ENCODE results near the gene SH2B2.

The SH2B2 gene

DNA sequence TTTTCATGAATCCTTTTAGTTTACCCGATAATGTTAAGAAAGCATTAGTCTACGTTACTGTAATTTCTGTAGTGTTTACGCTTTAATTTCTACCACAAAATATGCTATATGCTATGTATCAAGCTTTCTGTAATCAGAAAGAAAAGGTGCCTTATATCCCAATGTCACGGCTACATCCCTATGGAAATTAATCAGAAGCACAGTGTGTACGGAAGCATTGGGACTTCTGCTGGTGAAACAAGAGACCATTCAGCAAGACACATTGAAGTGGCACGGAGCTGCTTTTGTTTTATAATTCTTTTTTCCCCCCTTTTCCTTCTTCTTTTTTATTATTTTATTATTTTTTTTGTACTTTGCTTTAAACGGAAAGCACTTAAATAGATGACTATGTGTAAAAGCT lies 31.2 kb upstream of the SH2B2 start:
- Histone ChIP-seq H3K4me1 (ENCODE audit: control insufficient read depth, insufficient read depth, low read length) (no peaks in the 10 kb centered on the region), H3K36me3 (ENCODE audit: control insufficient read depth, insufficient read depth, low read length) (no peaks in the 10 kb centered on the region), H3K27ac (ENCODE audit: low read depth, low read length) (no peak overlapping the region), H3K9ac (ENCODE audit: low read length) (no peak overlapping the region), H3K4me3 (ENCODE audit: low read length) (no peak overlapping the region), H3K27me3 (ENCODE audit: control insufficient read depth, insufficient read depth, low read length) (no peaks in the 10 kb centered on the region)

DNA sequence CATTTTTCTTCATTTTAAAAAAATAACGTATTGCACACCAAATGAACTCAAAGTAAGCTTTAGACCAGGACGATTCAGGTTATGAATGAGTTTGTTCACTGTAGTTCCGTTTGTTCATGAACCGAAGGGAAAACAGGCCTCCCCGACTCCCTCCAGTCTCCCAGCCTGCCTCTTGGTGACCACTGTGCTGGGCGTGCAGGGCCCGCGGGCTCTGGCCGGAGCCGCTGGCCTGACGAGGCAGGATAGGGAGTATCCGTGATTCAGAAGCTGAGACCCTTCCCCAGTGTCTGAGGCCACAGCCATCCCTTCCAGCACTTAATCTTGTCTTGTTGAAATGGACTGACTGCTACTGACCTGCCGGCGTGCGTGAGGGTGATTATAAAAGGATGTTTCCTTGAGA lies 30.8 kb upstream of the SH2B2 start:
- no peak overlapping the region for H3K9ac ChIP-seq (ENCODE audit: low read length)
- no peaks in the 10 kb centered on the region for H3K4me1 ChIP-seq (ENCODE audit: control insufficient read depth, insufficient read depth, low read length)
- no peak overlapping the region for H3K4me3 ChIP-seq (ENCODE audit: low read length)
- no peaks in the 10 kb centered on the region for H3K27me3 ChIP-seq (ENCODE audit: control insufficient read depth, insufficient read depth, low read length)
- no peaks in the 10 kb centered on the region for H3K36me3 ChIP-seq (ENCODE audit: control insufficient read depth, insufficient read depth, low read length)
- no peak overlapping the region for H3K27ac ChIP-seq (ENCODE audit: low read depth, low read length)

DNA sequence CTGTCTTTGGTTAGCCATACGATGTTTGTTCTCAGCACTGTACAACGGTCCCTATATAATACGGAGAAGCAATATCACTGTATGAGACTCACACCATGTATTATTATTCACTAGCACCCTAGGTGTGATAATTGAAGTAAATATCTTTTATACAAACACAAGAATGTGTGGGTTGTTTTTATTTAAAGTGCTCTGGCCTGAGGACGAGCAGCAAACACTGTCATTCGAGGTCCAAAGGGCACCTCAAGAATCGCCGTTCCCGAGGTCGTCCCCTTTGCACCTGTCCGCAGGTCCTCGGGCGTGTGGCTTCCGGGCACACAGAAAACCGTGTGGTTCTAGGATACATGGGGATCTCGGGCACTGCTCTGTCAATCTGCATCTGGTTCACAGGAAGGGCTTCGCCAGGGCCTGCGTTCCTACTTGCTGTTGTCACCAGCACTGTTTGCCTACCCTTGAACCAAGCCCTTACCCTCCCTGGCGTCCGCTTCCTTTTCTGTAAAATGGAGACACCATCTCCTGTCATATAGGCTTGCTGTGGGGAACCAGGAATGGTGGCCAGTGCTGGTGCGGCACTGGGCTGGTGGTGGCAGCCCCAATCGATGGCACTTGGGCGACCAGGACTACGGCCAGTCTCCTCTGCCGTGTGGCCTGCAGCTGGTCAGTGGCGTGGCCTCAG lies 28.5 kb upstream of the SH2B2 start:
- H3K27ac ChIP-seq (ENCODE audit: low read depth, low read length): no peak overlapping the region
- no peak overlapping the region for H3K4me3 ChIP-seq (ENCODE audit: low read length)
- no peaks in the 10 kb centered on the region for H3K36me3 ChIP-seq (ENCODE audit: control insufficient read depth, insufficient read depth, low read length)
- no peaks in the 10 kb centered on the region for H3K4me1 ChIP-seq (ENCODE audit: control insufficient read depth, insufficient read depth, low read length)
- H3K27me3 ChIP-seq (ENCODE audit: control insufficient read depth, insufficient read depth, low read length): no peaks in the 10 kb centered on the region
- no peak overlapping the region for H3K9ac ChIP-seq (ENCODE audit: low read length)

- H3K36me3 ChIP-seq (ENCODE audit: control insufficient read depth, insufficient read depth, low read length): no peaks in the 10 kb centered on the region
- no peaks in the 10 kb centered on the region for H3K27me3 ChIP-seq (ENCODE audit: control insufficient read depth, insufficient read depth, low read length)
- no peaks in the 10 kb centered on the region for H3K4me1 ChIP-seq (ENCODE audit: control insufficient read depth, insufficient read depth, low read length)
- H3K9ac ChIP-seq (ENCODE audit: low read length): no peak overlapping the region
- no peak overlapping the region for H3K27ac ChIP-seq (ENCODE audit: low read depth, low read length)
- no peak overlapping the region for H3K4me3 ChIP-seq (ENCODE audit: low read length)
Measured at GRCh38 chr7:102258749-102259107, 27.9 kb upstream of the SH2B2 start.

- no peaks in the 10 kb centered on the region for H3K36me3 ChIP-seq (ENCODE audit: control insufficient read depth, insufficient read depth, low read length)
- no peak overlapping the region for H3K4me3 ChIP-seq (ENCODE audit: low read length)
- no peaks in the 10 kb centered on the region for H3K27me3 ChIP-seq (ENCODE audit: control insufficient read depth, insufficient read depth, low read length)
- H3K27ac ChIP-seq (ENCODE audit: low read depth, low read length): no peak overlapping the region
- H3K4me1 ChIP-seq (ENCODE audit: control insufficient read depth, insufficient read depth, low read length): no peaks in the 10 kb centered on the region
- no peak overlapping the region for H3K9ac ChIP-seq (ENCODE audit: low read length)
Measured at GRCh38 chr7:102260856-102261255, 25.8 kb upstream of the SH2B2 start.

GRCh38 chr7:102261451-102261850 lies 25.2 kb upstream of the SH2B2 start:
- no peaks in the 10 kb centered on the region for H3K4me1 ChIP-seq (ENCODE audit: control insufficient read depth, insufficient read depth, low read length)
- H3K4me3 ChIP-seq (ENCODE audit: low read length): no peak overlapping the region
- H3K9ac ChIP-seq (ENCODE audit: low read length): no peak overlapping the region
- H3K27ac ChIP-seq (ENCODE audit: low read depth, low read length): no peak overlapping the region
- no peaks in the 10 kb centered on the region for H3K27me3 ChIP-seq (ENCODE audit: control insufficient read depth, insufficient read depth, low read length)
- no peaks in the 10 kb centered on the region for H3K36me3 ChIP-seq (ENCODE audit: control insufficient read depth, insufficient read depth, low read length)

DNA sequence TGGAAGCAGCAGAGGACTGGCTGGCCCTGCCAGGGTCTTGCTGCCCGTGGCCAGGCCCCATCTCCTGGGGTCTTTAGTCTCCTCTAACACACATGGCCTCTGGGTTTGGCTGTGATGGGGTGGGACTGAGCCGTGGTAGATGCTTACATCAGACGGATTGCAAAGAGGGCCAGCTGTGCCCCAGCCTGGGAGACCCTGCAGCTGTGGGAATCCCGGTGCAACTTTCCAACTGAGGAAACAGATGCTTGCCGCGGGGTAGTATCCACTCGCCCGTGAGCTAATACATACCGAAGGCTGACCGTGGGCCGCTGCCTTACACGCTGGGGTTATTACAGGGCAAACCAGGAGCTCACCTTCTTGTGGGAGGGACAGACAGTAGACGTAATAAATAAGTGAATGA lies 24.1 kb upstream of the SH2B2 start:
- no peaks in the 10 kb centered on the region for H3K4me1 ChIP-seq (ENCODE audit: control insufficient read depth, insufficient read depth, low read length)
- no peaks in the 10 kb centered on the region for H3K36me3 ChIP-seq (ENCODE audit: control insufficient read depth, insufficient read depth, low read length)
- no peak overlapping the region for H3K9ac ChIP-seq (ENCODE audit: low read length)
- H3K27ac ChIP-seq (ENCODE audit: low read depth, low read length): no peak overlapping the region
- H3K27me3 ChIP-seq (ENCODE audit: control insufficient read depth, insufficient read depth, low read length): no peaks in the 10 kb centered on the region
- H3K4me3 ChIP-seq (ENCODE audit: low read length): no peak overlapping the region

GRCh38 chr7:102264367-102264891 lies 22.2 kb upstream of the SH2B2 start:
- no peak overlapping the region for H3K4me3 ChIP-seq (ENCODE audit: low read length)
- H3K36me3 ChIP-seq (ENCODE audit: control insufficient read depth, insufficient read depth, low read length): no peaks in the 10 kb centered on the region
- no peaks in the 10 kb centered on the region for H3K4me1 ChIP-seq (ENCODE audit: control insufficient read depth, insufficient read depth, low read length)
- H3K27me3 ChIP-seq (ENCODE audit: control insufficient read depth, insufficient read depth, low read length): no peaks in the 10 kb centered on the region
- H3K27ac ChIP-seq (ENCODE audit: low read depth, low read length): no peak overlapping the region
- H3K9ac ChIP-seq (ENCODE audit: low read length): no peak overlapping the region

DNA sequence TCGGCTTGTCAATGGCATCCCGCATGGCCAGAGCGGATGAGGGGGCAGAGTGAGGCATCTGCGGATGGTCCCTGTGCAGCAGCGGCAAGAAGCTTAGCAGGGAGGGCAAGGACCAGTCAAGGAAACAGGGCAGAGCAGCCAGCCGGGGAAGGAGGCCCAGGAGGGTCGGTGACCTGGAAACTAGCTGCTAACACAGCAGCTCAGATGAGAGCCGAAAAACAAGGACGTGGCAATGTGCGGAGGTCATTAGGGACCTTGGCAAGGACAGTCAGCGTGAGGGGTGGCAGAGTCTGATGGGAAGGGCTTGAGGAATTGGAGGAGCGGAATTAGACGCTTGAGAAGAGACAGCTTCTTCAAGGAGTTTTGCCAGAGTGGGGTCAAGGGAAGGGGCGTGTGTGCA lies 20.1 kb upstream of the SH2B2 start:
- H3K27ac ChIP-seq (ENCODE audit: low read depth, low read length): no peak overlapping the region
- no peak overlapping the region for H3K9ac ChIP-seq (ENCODE audit: low read length)

DNA sequence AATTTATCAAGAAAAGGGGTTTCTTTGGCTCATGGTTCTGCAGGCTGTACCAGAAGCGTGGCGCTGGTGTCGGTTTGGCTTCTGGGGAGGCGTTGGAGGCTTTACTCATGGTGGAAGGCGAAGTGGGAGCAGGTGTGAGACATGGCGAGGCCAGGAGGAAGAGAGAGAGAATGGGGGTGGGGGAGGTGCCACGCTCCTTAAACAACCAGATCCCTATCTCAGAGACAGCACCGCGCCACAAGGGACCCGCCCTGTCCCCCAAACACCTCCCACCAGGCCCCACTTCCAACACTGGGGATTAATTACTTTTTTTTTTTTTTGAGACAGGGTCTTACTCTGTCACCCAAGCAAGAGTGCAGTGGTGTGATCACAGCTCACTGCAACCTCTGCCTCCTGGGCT lies 18.0 kb upstream of the SH2B2 start:
- Histone ChIP-seq H3K4me1 (ENCODE audit: control insufficient read depth, insufficient read depth, low read length) (no peaks in the 10 kb centered on the region), H3K4me3 (ENCODE audit: low read length) (no peak overlapping the region), H3K27ac (ENCODE audit: low read depth, low read length) (no peak overlapping the region), H3K36me3 (ENCODE audit: control insufficient read depth, insufficient read depth, low read length) (no peaks in the 10 kb centered on the region), H3K9ac (ENCODE audit: low read length) (no peak overlapping the region), H3K27me3 (ENCODE audit: control insufficient read depth, insufficient read depth, low read length) (no peaks in the 10 kb centered on the region)

More for the DNA sequence above, 20.1 kb upstream of the SH2B2 start:
- no peaks in the 10 kb centered on the region for H3K27me3 ChIP-seq (ENCODE audit: control insufficient read depth, insufficient read depth, low read length)
- no peaks in the 10 kb centered on the region for H3K4me1 ChIP-seq (ENCODE audit: control insufficient read depth, insufficient read depth, low read length)
- no peak overlapping the region for H3K4me3 ChIP-seq (ENCODE audit: low read length)
- H3K36me3 ChIP-seq (ENCODE audit: control insufficient read depth, insufficient read depth, low read length): no peaks in the 10 kb centered on the region

DNA sequence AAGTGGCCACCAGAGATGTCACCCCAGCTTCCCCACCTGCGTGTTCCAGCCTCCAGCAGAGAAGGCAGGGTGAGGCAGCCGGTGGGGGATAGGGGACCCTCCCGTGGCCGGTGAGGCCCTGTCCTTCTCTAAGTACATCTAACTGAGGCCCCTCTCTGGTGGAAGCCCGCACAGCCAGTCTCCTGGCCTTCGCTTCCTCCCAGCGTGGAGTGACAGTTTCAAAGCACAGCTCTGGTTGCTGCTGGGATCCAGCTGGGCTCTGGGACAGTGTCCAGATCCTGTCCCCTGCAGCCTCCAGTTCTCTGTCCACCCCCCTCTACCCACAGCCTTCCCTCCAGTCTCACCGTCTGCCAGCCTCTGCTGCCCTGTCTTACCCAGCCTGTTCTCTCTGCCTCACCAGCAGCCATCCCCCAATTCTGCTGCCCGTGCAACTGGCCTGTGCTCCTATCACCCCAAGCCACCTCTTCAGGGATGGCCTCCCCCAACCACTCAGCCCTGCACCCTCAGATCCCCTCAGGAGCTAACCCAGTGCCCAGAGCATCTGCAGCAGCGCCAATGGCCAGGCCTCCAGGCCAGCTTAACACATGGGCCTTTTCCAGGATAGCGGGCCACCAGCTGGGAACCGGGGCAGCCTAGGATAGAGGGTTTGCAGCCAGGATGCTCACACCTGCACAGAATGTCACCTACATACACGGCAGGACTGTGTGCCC lies 16.3 kb upstream of the SH2B2 start:
- H3K27ac ChIP-seq (ENCODE audit: low read depth, low read length): no peak overlapping the region
- no peaks in the 10 kb centered on the region for H3K4me1 ChIP-seq (ENCODE audit: control insufficient read depth, insufficient read depth, low read length)
- H3K27me3 ChIP-seq (ENCODE audit: control insufficient read depth, insufficient read depth, low read length): no peaks in the 10 kb centered on the region
- H3K4me3 ChIP-seq (ENCODE audit: low read length): no peak overlapping the region
- no peak overlapping the region for H3K9ac ChIP-seq (ENCODE audit: low read length)
- no peaks in the 10 kb centered on the region for H3K36me3 ChIP-seq (ENCODE audit: control insufficient read depth, insufficient read depth, low read length)

DNA sequence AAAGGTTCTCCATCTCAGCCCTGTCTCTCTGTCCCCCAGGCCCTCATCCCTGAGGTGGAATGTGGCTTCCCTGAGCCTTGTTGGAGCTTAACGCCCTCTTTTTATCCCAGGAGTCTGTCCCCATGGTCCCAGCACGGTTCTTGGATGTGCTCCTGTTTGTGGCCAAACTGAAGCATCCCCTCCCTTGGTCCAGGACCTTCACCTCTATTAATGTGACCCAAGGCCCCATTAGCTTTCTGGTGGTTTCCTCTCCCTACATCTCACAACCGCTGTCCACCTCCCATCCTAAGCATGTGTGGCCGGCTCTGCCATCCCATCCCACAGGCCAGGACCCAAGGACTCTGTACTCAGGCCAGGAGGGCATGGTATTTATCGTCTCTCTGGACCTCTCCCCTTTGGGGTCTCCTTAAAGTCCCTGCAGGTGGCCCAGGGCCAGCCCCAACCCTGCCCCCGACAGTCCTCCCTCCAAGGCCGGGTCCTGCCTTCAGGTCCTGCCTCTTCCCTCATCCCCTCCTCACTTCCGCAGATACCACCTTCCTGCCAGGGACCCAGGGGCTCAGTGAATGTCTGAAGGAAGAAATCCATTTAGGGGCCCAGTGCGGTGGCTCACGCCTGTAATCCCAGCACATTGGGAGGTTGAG lies 15.4 kb upstream of the SH2B2 start:
- Histone ChIP-seq H3K9ac (ENCODE audit: low read length) (no peak overlapping the region), H3K4me3 (ENCODE audit: low read length) (no peak overlapping the region), H3K27ac (ENCODE audit: low read depth, low read length) (no peak overlapping the region), H3K27me3 (ENCODE audit: control insufficient read depth, insufficient read depth, low read length) (no peaks in the 10 kb centered on the region), H3K4me1 (ENCODE audit: control insufficient read depth, insufficient read depth, low read length) (no peaks in the 10 kb centered on the region), H3K36me3 (ENCODE audit: control insufficient read depth, insufficient read depth, low read length) (no peaks in the 10 kb centered on the region)
